Kidney (tissue), 14 donors: ENCODE results near the gene TMTC1. TPM values are rescaled to one million over a fixed set of nuclear protein-coding genes. Genes with fewer than 3 reads are reported as not detected.
A peak's percentile ranks its signal among the peaks of the same experiment; 100 is the strongest.

ENCODE experiments used
- DNase-seq, 5 donors: peaks; one replicate each; pipeline ENCODE4 v3.0.0-alpha.2; 2013 to 2020
- FAIRE-seq: peaks from 2 replicates; lab custom pipeline; 2012; peaks lifted over from hg19 to GRCh38; lab: Jason Lieb, UNC
- H3K27ac ChIP-seq, 2 donors: one replicate each; pipeline ENCODE4 v1.7.0; 2013; ENCODE audit warnings: low read depth in 2 of 2, low read length in 2 of 2, inconsistent platforms in 1 of 2
- H3K27me3 ChIP-seq: one replicate; pipeline ENCODE4 v1.7.1; 2013; ENCODE audit warnings: low read length, inconsistent platforms; ENCODE audit not compliant: control insufficient read depth, insufficient read depth
- H3K36me3 ChIP-seq, 3 donors: one replicate each; pipeline versions ENCODE4 v1.7.0 to v1.7.1; 2013; ENCODE audit warnings: low read length in 3 of 3, control low read depth in 1 of 3, inconsistent platforms in 1 of 3; ENCODE audit not compliant: insufficient read depth in 3 of 3, control insufficient read depth in 2 of 3
- H3K4me1 ChIP-seq, 3 donors: one replicate each; pipeline versions ENCODE4 v1.7.0 to v1.7.1; 2013; ENCODE audit warnings: low read length in 3 of 3, inconsistent platforms in 1 of 3, low read depth in 1 of 3; ENCODE audit not compliant: control insufficient read depth in 2 of 3, insufficient read depth in 2 of 3
- H3K4me3 ChIP-seq, 3 donors: one replicate each; pipeline versions ENCODE4 v1.7.0 to v1.8.1; 2013; ENCODE audit warnings: low read length in 3 of 3, control low read depth in 1 of 3, inconsistent platforms in 1 of 3
- H3K9ac ChIP-seq, 3 donors: one replicate each; pipeline versions ENCODE4 v1.7.0 to v1.7.1; 2013; ENCODE audit warnings: low read length in 3 of 3, control low read depth in 1 of 3, inconsistent platforms in 1 of 3
- H3K9me3 ChIP-seq, 3 donors: one replicate each; pipeline versions ENCODE4 v1.7.0 to v1.7.1; 2013; ENCODE audit warnings: low read length in 3 of 3, control low read depth in 1 of 3, inconsistent platforms in 1 of 3; ENCODE audit not compliant: control insufficient read depth in 2 of 3, insufficient read depth in 1 of 3
- CTCF ChIP-seq: IDR thresholded peaks from 3 replicates; pipeline ENCODE4 v1.5.1; 2012; ENCODE audit warnings: mild to moderate bottlenecking, moderate library complexity, borderline replicate concordance; ENCODE audit not compliant: insufficient read depth; ENCODE audit errors: extremely low read depth
- intact Hi-C: fragments of 100-400 bp; cut with DNase I; formaldehyde crosslinking; loops from one replicate; pipeline ENCODE4 v1.11.1; 2022
- polyA plus RNA-seq: library from polyadenylated mRNA; stranded (reverse); fragments of 350-450 nt; fragmentation: Illumina TruSeq; extraction: RNeasy Lipid Tissue Mini Kit (QIAGEN cat#74804); gene quantifications from one replicate; pipeline ENCODE4 v1.2.3, GENCODE V29; 2014; ENCODE audit warnings: low read depth, low replicate concordance; ENCODE audit not compliant: insufficient read depth
- total RNA-seq: library from RNA; stranded (reverse); fragmentation: NEBNext Ultra II Directional; extraction: Animal tissue kit (Norgen Biotek cat#: 25700); gene quantifications from one replicate; pipeline ENCODE4 v1.2.1, GENCODE V29; 2021
- donor health status: control.
- donor health status: control.
- donor health status: control.
- donor health status: control.
- donor health status: control.
- donor health status: DM: yes; HTN: yes; CAD: no.
- donor health status: Normal renal cell carcinoma (clear cell type).

The TMTC1 gene
- total and polyA plus RNA-seq, 2 donors from 2014 or later, result 10.9 to 58.8 TPM

GRCh38 chr12:29674463-29674862 is 109.3 kb downstream of the TMTC1 start:
- H3K4me3 ChIP-seq, result no peak overlapping the region
- TF ChIP-seq CTCF, result no peak
- no peak overlapping the region for H3K9ac ChIP-seq
- no peak overlapping the region for H3K27ac ChIP-seq
- H3K4me1 ChIP-seq, result peaks cover 0 to 3% (median 0%) of the 10 kb centered on the region in 3 donors
- no peaks in the 10 kb centered on the region for H3K9me3 ChIP-seq
- H3K27me3 ChIP-seq, result no peaks in the 10 kb centered on the region
- H3K36me3 ChIP-seq, result no peaks in the 10 kb centered on the region
- intact Hi-C loops, result no loop called here
- FAIRE-seq (no peak), DNase-seq (no peak)

GRCh38 chr12:29673346-29673745 is 110.4 kb downstream of the TMTC1 start:
- H3K27me3 ChIP-seq, result no peaks in the 10 kb centered on the region
- intact Hi-C loops, result no loop called here
- no peaks in the 10 kb centered on the region for H3K36me3 ChIP-seq
- peaks cover 0 to 3% (median 0%) of the 10 kb centered on the region in 3 donors for H3K4me1 ChIP-seq
- no peak overlapping the region for H3K9ac ChIP-seq
- no peak for TF ChIP-seq CTCF
- no peak overlapping the region for H3K27ac ChIP-seq
- peak; percentile 23 for FAIRE-seq
- H3K4me3 ChIP-seq, result no peak overlapping the region
- no peak for DNase-seq
- no peaks in the 10 kb centered on the region for H3K9me3 ChIP-seq

DNA sequence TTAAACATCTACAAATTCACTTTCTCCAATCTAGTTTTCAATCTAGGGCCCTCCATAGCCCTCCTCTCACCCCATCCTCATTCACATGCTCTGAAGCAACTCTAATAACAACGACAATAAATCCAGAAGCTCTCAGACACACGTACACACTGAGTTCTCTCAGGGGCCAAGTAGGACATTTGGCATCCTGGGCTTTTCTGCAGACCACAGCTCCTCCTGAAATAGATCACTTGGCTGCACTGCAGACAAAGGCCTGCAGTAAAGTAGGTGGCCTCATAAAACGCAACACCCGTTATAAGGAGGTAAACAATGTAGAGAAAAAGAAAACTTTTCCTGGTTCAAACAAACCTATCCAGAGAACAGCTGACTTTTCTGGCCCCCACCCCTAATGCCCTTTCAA is 111.2 kb downstream of the TMTC1 start:
- FAIRE-seq (no peak), DNase-seq (peak in 2 of 5 donors; percentile 13 to 39)
- Histone ChIP-seq H3K27me3 (no peaks in the 10 kb centered on the region), H3K36me3 (no peaks in the 10 kb centered on the region), H3K27ac (no peak overlapping the region), H3K4me3 (no peak overlapping the region), H3K9ac (no peak overlapping the region), H3K9me3 (no peaks in the 10 kb centered on the region), H3K4me1 (peaks cover 0 to 3% (median 0%) of the 10 kb centered on the region in 3 donors)
- no peak for TF ChIP-seq CTCF
- intact Hi-C loops, result no loop called here

- no peaks in the 10 kb centered on the region for H3K9me3 ChIP-seq
- no peaks in the 10 kb centered on the region for H3K36me3 ChIP-seq
- H3K27me3 ChIP-seq, result no peaks in the 10 kb centered on the region
- H3K4me3 ChIP-seq, result no peak overlapping the region
- H3K4me1 ChIP-seq, result peaks cover 0 to 3% (median 0%) of the 10 kb centered on the region in 3 donors
- intact Hi-C loops, result no loop called here
- FAIRE-seq (no peak), DNase-seq (no peak)
- H3K9ac ChIP-seq, result no peak overlapping the region
- H3K27ac ChIP-seq, result no peak overlapping the region
- TF ChIP-seq CTCF, result no peak
Measured at GRCh38 chr12:29671742-29672141, 112.0 kb downstream of the TMTC1 start.
